ENCODE measurements around the gene NLGN2.

The NLGN2 gene

GRCh38 chr17:7462474-7463371, 55.1 kb downstream of the NLGN2 start:
- no peaks in the 10 kb centered on the region for H3K4me1 ChIP-seq (ENCODE audit: control insufficient read depth, insufficient read depth, low read length, poor library complexity, severe bottlenecking)
- no peaks in the 10 kb centered on the region for H3K9me3 ChIP-seq (ENCODE audit: control insufficient read depth, low read length)
- no peak for DNase-seq
- peaks cover 38% of the 10 kb centered on the region for H3K36me3 ChIP-seq (ENCODE audit: control insufficient read depth, insufficient read depth, low read length)
- no peak overlapping the region for H3K27ac ChIP-seq (ENCODE audit: insufficient read depth, low read length, poor library complexity, severe bottlenecking)
- H3K27me3 ChIP-seq (replicated peaks; ENCODE audit: control insufficient read depth, insufficient read depth, low read length, poor library complexity, severe bottlenecking): no peaks in the 10 kb centered on the region
- no peak overlapping the region for H3K4me3 ChIP-seq (ENCODE audit: insufficient read depth, low read depth, low read length, poor library complexity, severe bottlenecking)

GRCh38 chr17:7463372-7463846, 55.8 kb downstream of the NLGN2 start:
- peaks cover 38% of the 10 kb centered on the region for H3K36me3 ChIP-seq (ENCODE audit: control insufficient read depth, insufficient read depth, low read length)
- DNase-seq: no peak
- no peaks in the 10 kb centered on the region for H3K9me3 ChIP-seq (ENCODE audit: control insufficient read depth, low read length)
- H3K27ac ChIP-seq (ENCODE audit: insufficient read depth, low read length, poor library complexity, severe bottlenecking): no peak overlapping the region
- H3K27me3 ChIP-seq (replicated peaks; ENCODE audit: control insufficient read depth, insufficient read depth, low read length, poor library complexity, severe bottlenecking): no peaks in the 10 kb centered on the region
- no peak overlapping the region for H3K4me3 ChIP-seq (ENCODE audit: insufficient read depth, low read depth, low read length, poor library complexity, severe bottlenecking)
- no peaks in the 10 kb centered on the region for H3K4me1 ChIP-seq (ENCODE audit: control insufficient read depth, insufficient read depth, low read length, poor library complexity, severe bottlenecking)

GRCh38 chr17:7464081-7464480, 56.4 kb downstream of the NLGN2 start:
- no peaks in the 10 kb centered on the region for H3K4me1 ChIP-seq (ENCODE audit: control insufficient read depth, insufficient read depth, low read length, poor library complexity, severe bottlenecking)
- H3K4me3 ChIP-seq (ENCODE audit: insufficient read depth, low read depth, low read length, poor library complexity, severe bottlenecking): no peak overlapping the region
- peaks cover 38% of the 10 kb centered on the region for H3K36me3 ChIP-seq (ENCODE audit: control insufficient read depth, insufficient read depth, low read length)
- no peak for DNase-seq
- no peaks in the 10 kb centered on the region for H3K27me3 ChIP-seq (replicated peaks; ENCODE audit: control insufficient read depth, insufficient read depth, low read length, poor library complexity, severe bottlenecking)
- H3K27ac ChIP-seq (ENCODE audit: insufficient read depth, low read length, poor library complexity, severe bottlenecking): no peak overlapping the region
- H3K9me3 ChIP-seq (ENCODE audit: control insufficient read depth, low read length): no peaks in the 10 kb centered on the region

- Histone ChIP-seq H3K27ac (ENCODE audit: insufficient read depth, low read length, poor library complexity, severe bottlenecking) (no peak overlapping the region), H3K36me3 (ENCODE audit: control insufficient read depth, insufficient read depth, low read length) (peaks cover 38% of the 10 kb centered on the region)
Measured at GRCh38 chr17:7465597-7466275, 58.1 kb downstream of the NLGN2 start.

GRCh38 chr17:7466318-7466638, 58.6 kb downstream of the NLGN2 start:
- no peak overlapping the region for H3K27ac ChIP-seq (ENCODE audit: insufficient read depth, low read length, poor library complexity, severe bottlenecking)
- H3K9me3 ChIP-seq (ENCODE audit: control insufficient read depth, low read length): no peaks in the 10 kb centered on the region
- no peaks in the 10 kb centered on the region for H3K27me3 ChIP-seq (replicated peaks; ENCODE audit: control insufficient read depth, insufficient read depth, low read length, poor library complexity, severe bottlenecking)
- H3K4me3 ChIP-seq (ENCODE audit: insufficient read depth, low read depth, low read length, poor library complexity, severe bottlenecking): no peak overlapping the region
- no peak for DNase-seq
- H3K4me1 ChIP-seq (ENCODE audit: control insufficient read depth, insufficient read depth, low read length, poor library complexity, severe bottlenecking): no peaks in the 10 kb centered on the region
- peaks cover 38% of the 10 kb centered on the region for H3K36me3 ChIP-seq (ENCODE audit: control insufficient read depth, insufficient read depth, low read length)

More at GRCh38 chr17:7465597-7466275, 58.1 kb downstream of the NLGN2 start:
- H3K4me3 ChIP-seq (ENCODE audit: insufficient read depth, low read depth, low read length, poor library complexity, severe bottlenecking): no peak overlapping the region
- H3K9me3 ChIP-seq (ENCODE audit: control insufficient read depth, low read length): no peaks in the 10 kb centered on the region
- H3K4me1 ChIP-seq (ENCODE audit: control insufficient read depth, insufficient read depth, low read length, poor library complexity, severe bottlenecking): no peaks in the 10 kb centered on the region
- no peak for DNase-seq
- H3K27me3 ChIP-seq (replicated peaks; ENCODE audit: control insufficient read depth, insufficient read depth, low read length, poor library complexity, severe bottlenecking): no peaks in the 10 kb centered on the region

GRCh38 chr17:7466639-7467341, 59.1 kb downstream of the NLGN2 start:
- no peaks in the 10 kb centered on the region for H3K27me3 ChIP-seq (replicated peaks; ENCODE audit: control insufficient read depth, insufficient read depth, low read length, poor library complexity, severe bottlenecking)
- no peak overlapping the region for H3K27ac ChIP-seq (ENCODE audit: insufficient read depth, low read length, poor library complexity, severe bottlenecking)
- no peaks in the 10 kb centered on the region for H3K9me3 ChIP-seq (ENCODE audit: control insufficient read depth, low read length)
- no peak for DNase-seq
- peaks cover 38% of the 10 kb centered on the region for H3K36me3 ChIP-seq (ENCODE audit: control insufficient read depth, insufficient read depth, low read length)
- H3K4me3 ChIP-seq (ENCODE audit: insufficient read depth, low read depth, low read length, poor library complexity, severe bottlenecking): no peak overlapping the region
- no peaks in the 10 kb centered on the region for H3K4me1 ChIP-seq (ENCODE audit: control insufficient read depth, insufficient read depth, low read length, poor library complexity, severe bottlenecking)

- no peak overlapping the region for H3K4me3 ChIP-seq (ENCODE audit: insufficient read depth, low read depth, low read length, poor library complexity, severe bottlenecking)
- DNase-seq: no peak
- no peak overlapping the region for H3K27ac ChIP-seq (ENCODE audit: insufficient read depth, low read length, poor library complexity, severe bottlenecking)
- H3K9me3 ChIP-seq (ENCODE audit: control insufficient read depth, low read length): no peaks in the 10 kb centered on the region
- H3K36me3 ChIP-seq (ENCODE audit: control insufficient read depth, insufficient read depth, low read length): peaks cover 38% of the 10 kb centered on the region
- no peaks in the 10 kb centered on the region for H3K4me1 ChIP-seq (ENCODE audit: control insufficient read depth, insufficient read depth, low read length, poor library complexity, severe bottlenecking)
- H3K27me3 ChIP-seq (replicated peaks; ENCODE audit: control insufficient read depth, insufficient read depth, low read length, poor library complexity, severe bottlenecking): no peaks in the 10 kb centered on the region
Measured at GRCh38 chr17:7467498-7467897, 59.9 kb downstream of the NLGN2 start.

- Histone ChIP-seq H3K27me3 (replicated peaks; ENCODE audit: control insufficient read depth, insufficient read depth, low read length, poor library complexity, severe bottlenecking) (no peaks in the 10 kb centered on the region), H3K27ac (ENCODE audit: insufficient read depth, low read length, poor library complexity, severe bottlenecking) (no peak overlapping the region), H3K36me3 (ENCODE audit: control insufficient read depth, insufficient read depth, low read length) (peaks cover 30% of the 10 kb centered on the region), H3K9me3 (ENCODE audit: control insufficient read depth, low read length) (no peaks in the 10 kb centered on the region), H3K4me1 (ENCODE audit: control insufficient read depth, insufficient read depth, low read length, poor library complexity, severe bottlenecking) (no peaks in the 10 kb centered on the region), H3K4me3 (ENCODE audit: insufficient read depth, low read depth, low read length, poor library complexity, severe bottlenecking) (no peak overlapping the region)
- no peak for DNase-seq
Measured at GRCh38 chr17:7468290-7468689, 60.6 kb downstream of the NLGN2 start.

- no peaks in the 10 kb centered on the region for H3K4me1 ChIP-seq (ENCODE audit: control insufficient read depth, insufficient read depth, low read length, poor library complexity, severe bottlenecking)
- no peak overlapping the region for H3K4me3 ChIP-seq (ENCODE audit: insufficient read depth, low read depth, low read length, poor library complexity, severe bottlenecking)
- H3K36me3 ChIP-seq (ENCODE audit: control insufficient read depth, insufficient read depth, low read length): peaks cover 24% of the 10 kb centered on the region
- H3K27ac ChIP-seq (ENCODE audit: insufficient read depth, low read length, poor library complexity, severe bottlenecking): no peak overlapping the region
- H3K27me3 ChIP-seq (replicated peaks; ENCODE audit: control insufficient read depth, insufficient read depth, low read length, poor library complexity, severe bottlenecking): no peaks in the 10 kb centered on the region
- DNase-seq: no peak
- no peaks in the 10 kb centered on the region for H3K9me3 ChIP-seq (ENCODE audit: control insufficient read depth, low read length)
Measured at GRCh38 chr17:7468804-7469389, 61.3 kb downstream of the NLGN2 start.

Measured in effector memory CD4-positive, alpha-beta T cell (primary cell).